ENCODE results near the gene LYST.

The LYST gene

GRCh38 chr1:235867903-235868469 is 1.3 kb upstream of the LYST start:
- no peak for TF ChIP-seq CTCF (IDR thresholded peaks at IDR 0.05; ENCODE audit: control insufficient read depth, insufficient read depth, low read depth, low read length, missing control alignments)
- no peak overlapping the region for H3K4me3 ChIP-seq (ENCODE audit: control insufficient read depth, low read depth, low read length)
- no peak for DNase-seq (ENCODE audit: low read depth)

GRCh38 chr1:235866913-235867845 is 473 bp upstream of the LYST start:
- TF ChIP-seq CTCF (IDR thresholded peaks at IDR 0.05; ENCODE audit: control insufficient read depth, insufficient read depth, low read depth, low read length, missing control alignments): no peak
- peak; percentile 65 for DNase-seq (ENCODE audit: low read depth)
- H3K4me3 ChIP-seq (ENCODE audit: control insufficient read depth, low read depth, low read length): peak overlapping the region; percentile 94

- no peak for DNase-seq (ENCODE audit: low read depth)
- no peak for TF ChIP-seq CTCF (IDR thresholded peaks at IDR 0.05; ENCODE audit: control insufficient read depth, insufficient read depth, low read depth, low read length, missing control alignments)
- H3K4me3 ChIP-seq (ENCODE audit: control insufficient read depth, low read depth, low read length): peak overlapping the region; percentile 94
Observed at GRCh38 chr1:235865565-235866204, 1.0 kb downstream of the LYST start.

- no peak for DNase-seq (ENCODE audit: low read depth)
- H3K4me3 ChIP-seq (ENCODE audit: control insufficient read depth, low read depth, low read length): no peak overlapping the region
- TF ChIP-seq CTCF (IDR thresholded peaks at IDR 0.05; ENCODE audit: control insufficient read depth, insufficient read depth, low read depth, low read length, missing control alignments): no peak
Observed at GRCh38 chr1:235864931-235865525, 1.7 kb downstream of the LYST start.

- DNase-seq (ENCODE audit: low read depth): no peak
- TF ChIP-seq CTCF (IDR thresholded peaks at IDR 0.05; ENCODE audit: control insufficient read depth, insufficient read depth, low read depth, low read length, missing control alignments): no peak
- H3K4me3 ChIP-seq (ENCODE audit: control insufficient read depth, low read depth, low read length): no peak overlapping the region
Observed at GRCh38 chr1:235864469-235864868, 2.2 kb downstream of the LYST start.

GRCh38 chr1:235863699-235864093 is 3.0 kb downstream of the LYST start:
- DNase-seq (ENCODE audit: low read depth): no peak
- no peak overlapping the region for H3K4me3 ChIP-seq (ENCODE audit: control insufficient read depth, low read depth, low read length)
- TF ChIP-seq CTCF (IDR thresholded peaks at IDR 0.05; ENCODE audit: control insufficient read depth, insufficient read depth, low read depth, low read length, missing control alignments): no peak
